Hypothalamus (tissue), 51 donors: ENCODE measurements around the gene CDH13.
A peak's percentile ranks its signal among the peaks of the same experiment; 100 is the strongest.

Source experiments
- DNase-seq, 51 donors: peaks; one replicate each; lab custom pipeline; 2025; lab: John Stamatoyannopoulos, UW

Gene CDH13

DNA sequence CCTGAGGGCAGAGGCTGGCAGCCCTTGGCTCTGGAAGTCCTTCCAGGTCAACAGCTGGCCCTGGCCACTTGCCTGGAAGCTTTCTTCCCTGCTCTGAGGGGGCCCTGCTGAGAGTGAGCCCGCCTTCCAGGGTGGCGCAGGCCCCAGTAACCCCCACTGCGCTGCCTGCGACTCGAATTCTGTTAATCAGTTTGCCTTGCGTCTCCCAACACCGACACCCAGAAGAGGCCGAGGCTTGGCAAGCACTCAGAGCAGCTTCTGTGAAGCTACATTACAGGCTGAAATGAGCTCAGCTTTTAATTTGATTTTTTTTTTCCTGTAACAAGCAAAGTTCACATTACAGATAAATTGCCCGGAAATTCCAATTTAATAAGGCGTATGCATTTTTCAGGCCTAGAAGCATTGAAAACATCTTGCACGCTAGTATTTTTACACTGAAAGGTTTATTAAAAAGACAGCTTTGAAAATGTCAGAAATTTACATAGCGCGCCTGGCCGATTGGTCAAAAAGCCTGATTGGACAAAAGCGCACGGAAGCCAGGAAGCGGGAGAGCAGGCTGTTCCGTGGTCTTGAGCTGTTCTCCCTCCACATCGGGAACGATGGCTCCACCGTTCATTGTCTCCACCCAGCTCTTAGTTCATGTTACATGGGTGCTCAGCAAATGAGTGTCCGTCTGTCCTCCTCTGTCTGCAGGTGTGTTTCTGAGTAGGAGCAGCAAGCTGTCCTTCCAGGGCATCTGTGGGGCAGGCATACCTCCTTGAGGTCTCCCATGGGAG lies 1115.5 kb downstream of the CDH13 start:
- DNase-seq, result peak in 26 of 51 donors; percentile 3 to 70 (median 25)

DNA sequence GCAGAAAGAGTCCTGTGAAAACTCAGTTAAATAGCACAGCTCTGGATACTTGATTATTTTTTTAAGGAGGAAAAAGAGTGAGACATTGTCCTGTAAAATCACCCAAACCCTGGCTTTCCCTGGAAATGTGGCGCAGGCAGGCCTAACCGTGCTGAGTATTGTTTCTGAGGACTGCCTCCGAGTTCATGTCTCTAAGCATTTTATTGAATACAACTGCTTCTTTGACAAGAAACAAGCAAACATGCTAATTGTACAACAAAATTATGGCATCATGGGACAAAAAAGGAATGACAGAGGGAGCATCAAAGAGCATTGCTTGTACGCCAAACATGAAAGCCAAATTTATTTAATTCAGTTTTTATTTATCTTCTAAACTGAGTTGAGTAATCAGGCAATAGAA lies 1116.5 kb downstream of the CDH13 start:
- DNase-seq, result peak in 7 of 51 donors; percentile 7 to 55 (median 10)

- DNase-seq, result peak in 1 of 51 donors; percentile 31
Observed at GRCh38 chr16:83743720-83744119, 1117.0 kb downstream of the CDH13 start.

DNA sequence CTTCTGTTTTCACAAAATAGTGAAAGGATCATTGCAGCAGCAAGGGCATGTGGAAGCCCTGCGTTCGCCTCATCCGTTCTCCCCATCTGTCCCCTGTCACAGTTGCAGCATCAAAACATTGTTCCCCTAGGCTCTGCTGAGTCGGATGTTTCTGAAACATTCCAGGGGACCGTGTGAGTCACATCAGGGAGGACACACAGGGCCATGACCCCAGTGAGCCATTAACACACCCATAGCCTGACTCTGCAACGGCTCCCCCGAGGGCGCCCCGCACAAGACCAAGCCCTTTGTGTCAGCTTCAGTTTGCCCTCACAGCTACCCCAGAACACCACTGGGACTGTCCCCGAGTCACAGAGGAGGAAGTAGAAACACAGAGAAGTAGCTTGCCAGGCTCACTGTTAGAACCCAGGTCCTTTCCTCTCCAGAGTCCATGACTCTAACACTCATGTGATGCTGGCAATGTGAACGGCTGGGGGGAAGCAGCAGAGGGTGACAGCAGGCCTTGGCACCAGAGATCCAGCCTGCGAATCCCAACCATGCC lies 1117.7 kb downstream of the CDH13 start:
- peak in 24 of 51 donors; percentile 4 to 58 (median 26) for DNase-seq

GRCh38 chr16:83746611-83747010 lies 1119.8 kb downstream of the CDH13 start:
- no peak for DNase-seq

DNA sequence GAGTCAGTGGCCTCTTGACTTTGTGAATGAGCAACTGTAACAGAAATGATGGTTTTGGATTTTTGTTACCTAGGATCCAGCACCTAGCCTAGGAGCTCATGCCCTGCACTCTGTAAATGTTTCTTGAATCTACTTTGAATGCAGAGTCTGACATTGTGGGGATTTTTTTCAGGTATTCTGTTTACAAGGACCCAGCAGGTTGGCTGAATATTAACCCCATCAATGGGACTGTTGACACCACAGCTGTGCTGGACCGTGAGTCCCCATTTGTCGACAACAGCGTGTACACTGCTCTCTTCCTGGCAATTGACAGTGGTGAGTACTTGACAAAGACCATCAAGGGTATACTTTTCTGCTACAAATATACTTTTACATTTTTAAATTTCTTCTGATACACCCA lies 1121.2 kb downstream of the CDH13 start:
- DNase-seq, result no peak

GRCh38 chr16:83755391-83755790 lies 1128.6 kb downstream of the CDH13 start:
- DNase-seq, result no peak

GRCh38 chr16:83762141-83762991 lies 1135.6 kb downstream of the CDH13 start:
- DNase-seq, result peak in 4 of 51 donors; percentile 24 to 59 (median 40)

DNA sequence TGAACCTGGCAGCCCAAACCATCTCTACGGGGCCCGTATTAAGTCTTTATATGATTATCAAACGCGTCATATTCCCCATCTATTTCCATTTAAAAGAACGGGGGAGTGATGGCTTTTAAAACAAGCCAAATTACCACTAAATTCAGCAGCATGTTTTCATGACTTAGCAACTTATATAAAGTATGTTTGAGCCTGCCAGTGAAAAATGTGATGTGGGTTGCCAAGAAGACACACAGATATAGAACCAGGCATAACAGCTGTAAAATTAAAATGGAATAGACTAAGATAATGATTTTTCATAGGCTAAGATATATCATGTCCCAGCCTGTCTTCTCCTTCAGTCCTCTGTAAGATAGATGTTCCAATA lies 1136.2 kb downstream of the CDH13 start:
- no peak for DNase-seq

DNA sequence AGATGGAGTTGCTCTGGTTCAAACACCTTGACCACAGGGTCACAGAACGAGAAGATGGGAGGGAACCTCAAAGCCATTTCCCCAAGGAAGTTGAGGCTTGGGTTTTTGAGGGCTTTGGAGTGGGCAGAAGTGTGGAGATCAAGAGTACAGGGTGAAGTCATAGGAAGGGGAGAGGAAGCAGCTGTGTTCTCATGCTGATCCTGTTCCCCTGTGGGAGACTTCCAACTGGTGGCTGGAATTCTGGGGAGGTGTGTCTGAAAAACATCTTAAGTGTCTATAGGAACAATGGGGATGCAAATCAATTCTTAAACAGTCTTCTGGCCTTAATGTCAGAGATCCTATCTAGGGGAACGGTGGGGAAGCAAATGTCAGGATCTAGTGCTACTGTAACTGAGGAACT lies 1142.2 kb downstream of the CDH13 start:
- DNase-seq, result no peak

- no peak for DNase-seq
Observed at GRCh38 chr16:83769397-83770008, 1142.7 kb downstream of the CDH13 start.

DNA sequence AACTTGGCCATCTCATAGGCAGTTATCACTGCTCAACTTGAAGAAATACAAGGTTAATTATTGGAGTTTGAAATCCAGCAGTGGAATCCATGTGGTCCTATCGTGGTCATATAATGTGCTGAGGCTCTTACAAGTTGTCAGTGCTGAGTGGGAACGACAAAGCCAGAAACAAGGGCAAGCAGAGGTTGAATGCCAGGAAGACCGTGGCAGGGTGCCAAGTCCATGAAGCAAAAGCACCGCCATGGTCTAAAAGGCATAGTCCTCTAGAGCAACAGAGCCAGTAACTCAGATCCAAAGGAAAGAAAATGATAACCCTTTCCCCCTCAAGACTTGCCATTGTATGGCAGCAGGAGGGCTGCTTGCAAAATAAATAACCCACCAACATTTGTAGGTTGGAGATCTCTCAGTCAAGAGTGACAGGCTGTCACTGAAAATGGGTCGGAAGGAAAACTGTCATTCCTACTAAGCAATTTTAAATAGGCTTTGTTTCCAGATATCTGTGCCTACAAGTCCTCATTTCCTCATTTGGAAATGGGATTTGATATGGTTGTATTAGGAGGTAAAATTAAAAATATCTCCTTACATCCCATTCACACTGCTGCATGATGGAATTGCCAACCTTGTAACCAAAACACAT lies 1144.7 kb downstream of the CDH13 start:
- peak in 33 of 51 donors; percentile 3 to 66 (median 37) for DNase-seq

- peak in 6 of 51 donors; percentile 11 to 78 (median 60) for DNase-seq
Observed at GRCh38 chr16:83772806-83773205, 1146.0 kb downstream of the CDH13 start.

- DNase-seq, result no peak
Observed at GRCh38 chr16:83774066-83774465, 1147.3 kb downstream of the CDH13 start.

- no peak for DNase-seq
Observed at GRCh38 chr16:83776944-83777343, 1150.2 kb downstream of the CDH13 start.

DNA sequence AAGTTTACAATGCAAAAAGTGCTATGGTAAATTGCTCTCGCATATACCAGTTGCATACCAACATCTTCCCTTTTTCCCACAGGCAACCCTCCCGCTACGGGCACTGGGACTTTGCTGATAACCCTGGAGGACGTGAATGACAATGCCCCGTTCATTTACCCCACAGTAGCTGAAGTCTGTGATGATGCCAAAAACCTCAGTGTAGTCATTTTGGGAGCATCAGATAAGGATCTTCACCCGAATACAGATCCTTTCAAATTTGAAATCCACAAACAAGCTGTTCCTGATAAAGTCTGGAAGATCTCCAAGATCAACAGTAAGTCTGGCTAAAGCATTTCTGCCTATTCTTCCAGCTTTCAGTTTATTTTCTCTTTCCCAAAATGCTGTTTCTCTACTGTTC lies 1153.1 kb downstream of the CDH13 start:
- peak in 3 of 51 donors; percentile 6 to 25 (median 24) for DNase-seq

- no peak for DNase-seq
Observed at GRCh38 chr16:83785455-83785854, 1158.7 kb downstream of the CDH13 start.

- no peak for DNase-seq
Observed at GRCh38 chr16:83789642-83790401, 1163.1 kb downstream of the CDH13 start.

DNA sequence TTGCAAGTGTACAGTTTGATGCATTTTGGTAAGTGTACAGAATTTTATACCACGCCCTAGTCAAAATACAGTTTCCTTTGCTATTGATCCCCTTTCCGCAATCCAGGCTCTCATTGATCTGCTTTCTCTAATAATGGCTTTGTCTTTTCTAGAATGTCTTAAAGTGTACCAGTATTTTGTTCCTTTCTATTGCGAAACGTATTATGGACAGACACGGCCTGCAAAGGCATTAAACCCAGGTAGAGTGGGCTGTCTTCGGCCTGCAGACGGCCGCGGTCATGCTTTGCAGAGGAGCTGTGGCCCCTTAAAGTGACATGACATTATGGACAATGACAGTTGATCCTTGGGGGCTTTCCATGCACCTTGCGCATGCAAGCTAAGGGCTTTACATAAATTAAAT lies 1165.1 kb downstream of the CDH13 start:
- DNase-seq, result no peak

GRCh38 chr16:83792391-83792790 lies 1165.6 kb downstream of the CDH13 start:
- no peak for DNase-seq
